Ammon's horn (tissue), 1 donor: ENCODE results near the gene LHFPL6.
"Not testable (repeated sequence)": the region's sequence is repeated elsewhere in the genome, so short reads cannot be mapped to it uniquely, and the experiment has no call there.

Source experiments
- DNase-seq: peaks from one replicate; pipeline ENCODE4 v3.0.0-alpha.2; 2016; ENCODE audit warnings: low spot score

LHFPL6 gene

DNA sequence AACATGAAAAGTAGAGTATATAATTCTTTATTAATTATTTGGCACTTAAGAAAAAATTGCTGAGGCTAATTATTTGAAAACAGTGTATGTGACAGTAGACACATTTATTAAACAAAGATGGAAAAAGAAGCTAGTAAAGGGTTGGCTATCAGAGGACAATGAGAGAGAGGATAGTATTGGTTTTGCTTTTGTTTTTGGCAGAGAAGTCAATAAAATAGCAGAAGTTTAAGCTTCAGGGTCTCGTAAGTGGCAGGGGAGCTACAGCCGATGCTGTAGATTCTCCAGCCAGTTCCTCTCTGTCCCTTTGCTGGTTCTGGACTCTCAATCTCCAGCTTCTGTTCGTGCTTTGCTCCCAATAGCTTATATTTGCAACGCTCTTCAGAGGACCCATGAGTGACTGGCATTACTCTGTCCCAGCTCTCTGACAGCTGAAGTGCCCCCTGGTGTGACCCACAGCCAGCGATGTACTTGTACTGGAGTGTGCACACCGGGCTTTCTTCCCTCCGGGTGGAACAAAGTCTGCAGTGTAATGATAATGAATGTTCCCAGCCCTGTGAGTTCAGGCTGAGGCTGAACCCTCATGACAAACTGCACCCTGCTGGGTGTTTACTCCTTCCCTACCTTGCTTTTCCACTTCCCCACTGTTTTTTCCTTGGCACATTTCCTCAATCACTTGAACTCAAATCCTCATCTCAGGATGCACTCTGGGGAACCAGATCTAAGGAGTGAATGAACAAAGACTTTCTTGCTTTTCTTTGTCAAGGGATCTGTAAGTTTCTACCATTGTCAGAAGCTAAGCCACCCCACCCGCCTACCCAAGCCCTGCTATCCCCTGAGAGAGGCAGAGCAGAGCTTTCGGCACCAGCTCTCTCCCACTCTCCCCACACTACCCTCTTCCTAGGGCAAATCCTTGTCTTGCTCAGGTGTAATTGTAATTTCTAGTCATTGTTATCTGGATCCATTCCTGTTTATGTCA is 254.8 kb downstream of the LHFPL6 start:
- DNase-seq: peak; percentile 42

DNA sequence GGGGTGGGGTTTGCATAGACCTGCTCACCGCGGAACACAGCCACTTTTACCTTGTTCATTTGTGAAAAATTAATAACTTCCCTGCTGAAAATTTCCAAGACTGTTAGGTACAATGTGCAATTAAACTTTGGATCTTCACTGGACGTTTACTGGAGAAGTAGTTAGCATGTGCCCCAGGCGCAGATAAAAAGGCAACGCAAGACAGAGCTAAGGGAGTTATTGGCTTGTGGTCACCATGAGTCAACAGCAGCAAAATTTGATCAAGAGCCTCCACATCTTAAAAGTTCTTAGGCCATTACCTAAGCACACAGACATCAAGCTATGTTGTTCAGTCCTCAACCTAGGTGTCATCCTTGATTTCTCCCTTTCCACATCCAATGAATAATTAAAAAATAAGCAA is 257.0 kb downstream of the LHFPL6 start:
- no peak for DNase-seq

- DNase-seq: no peak
Observed at GRCh38 chr13:39341251-39341650, 261.7 kb downstream of the LHFPL6 start.

GRCh38 chr13:39338114-39338513 is 264.9 kb downstream of the LHFPL6 start:
- not testable (repeated sequence) for DNase-seq

GRCh38 chr13:39336937-39337336 is 266.1 kb downstream of the LHFPL6 start:
- no peak for DNase-seq

- DNase-seq: no peak
Observed at GRCh38 chr13:39336207-39336606, 266.8 kb downstream of the LHFPL6 start.

DNA sequence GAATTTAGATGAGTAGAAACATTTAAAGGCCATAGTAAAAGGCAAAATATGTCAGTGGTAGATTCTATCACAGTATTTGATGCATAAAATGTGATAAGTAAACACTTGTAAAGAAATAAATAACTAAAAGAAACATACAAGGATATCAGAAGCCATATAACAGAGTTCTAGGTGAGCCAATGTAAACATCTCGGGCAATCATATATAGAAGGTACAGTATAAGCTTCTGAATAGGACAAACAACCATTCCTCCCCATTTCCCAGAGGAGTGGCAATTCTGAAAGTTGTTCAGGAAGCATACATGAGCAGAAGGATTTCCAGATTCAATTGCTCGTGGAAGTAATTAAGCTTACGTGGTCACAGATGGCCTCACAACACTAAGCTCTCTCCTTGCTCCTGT is 267.3 kb downstream of the LHFPL6 start:
- no peak for DNase-seq

DNA sequence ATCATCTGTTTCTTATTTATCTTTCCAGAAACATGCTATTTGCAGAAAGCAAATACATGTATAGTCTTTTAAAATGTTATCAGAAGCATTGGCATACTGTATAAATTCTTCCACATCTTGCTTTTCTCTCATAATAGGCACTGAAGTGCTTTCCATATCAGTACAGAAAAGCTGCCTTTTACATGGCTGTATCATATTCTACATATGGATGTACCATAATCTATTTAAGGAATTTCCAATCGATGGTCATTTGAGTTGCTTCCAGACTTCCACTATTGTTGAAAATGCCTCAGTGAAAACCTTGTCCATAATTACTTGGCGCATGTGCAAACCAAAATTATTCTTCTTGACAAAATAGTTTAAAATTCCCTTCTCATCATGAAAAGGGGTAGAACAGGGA is 272.5 kb downstream of the LHFPL6 start:
- no peak for DNase-seq

- DNase-seq: no peak
Observed at GRCh38 chr13:39329182-39329639, 273.8 kb downstream of the LHFPL6 start.

- no peak for DNase-seq
Observed at GRCh38 chr13:39327172-39327479, 275.9 kb downstream of the LHFPL6 start.

- DNase-seq: no peak
Observed at GRCh38 chr13:39326469-39327171, 276.4 kb downstream of the LHFPL6 start.

- no peak for DNase-seq
Observed at GRCh38 chr13:39324806-39325311, 278.1 kb downstream of the LHFPL6 start.

DNA sequence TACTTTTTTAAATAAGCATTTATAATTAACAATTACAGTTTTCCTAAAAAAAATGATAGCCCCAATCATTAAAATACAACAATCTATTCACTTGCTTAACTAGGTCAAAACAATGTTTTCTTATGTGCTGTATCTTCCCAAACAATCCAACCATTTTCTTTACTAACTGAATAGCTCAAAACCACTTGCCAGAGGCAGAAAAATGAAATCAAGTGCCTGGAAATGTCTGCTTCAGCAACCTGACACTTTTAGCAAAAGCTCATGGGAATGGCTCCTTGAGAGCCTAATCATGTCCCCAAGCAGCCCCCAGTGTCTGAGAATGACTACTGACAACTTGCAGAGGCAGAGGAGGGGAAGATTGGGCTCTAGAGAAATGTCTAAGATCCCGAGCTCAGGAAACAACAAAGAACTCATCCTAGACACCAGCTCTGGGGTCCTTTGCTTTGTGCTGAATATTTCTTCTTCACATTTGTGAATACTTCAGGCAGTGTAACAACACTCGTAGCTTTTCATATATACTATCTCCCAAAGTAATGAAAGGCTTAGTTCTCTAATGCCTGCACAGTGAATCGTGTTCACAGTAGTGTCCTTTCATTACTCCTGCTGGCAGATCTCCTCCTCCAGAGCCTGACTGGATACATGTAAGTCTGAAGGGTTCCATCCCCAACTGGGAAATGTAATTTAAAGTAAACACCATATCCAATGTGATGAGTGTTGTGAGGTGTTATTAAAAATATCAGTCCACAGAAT is 280.0 kb downstream of the LHFPL6 start:
- DNase-seq: peak; percentile 41

DNA sequence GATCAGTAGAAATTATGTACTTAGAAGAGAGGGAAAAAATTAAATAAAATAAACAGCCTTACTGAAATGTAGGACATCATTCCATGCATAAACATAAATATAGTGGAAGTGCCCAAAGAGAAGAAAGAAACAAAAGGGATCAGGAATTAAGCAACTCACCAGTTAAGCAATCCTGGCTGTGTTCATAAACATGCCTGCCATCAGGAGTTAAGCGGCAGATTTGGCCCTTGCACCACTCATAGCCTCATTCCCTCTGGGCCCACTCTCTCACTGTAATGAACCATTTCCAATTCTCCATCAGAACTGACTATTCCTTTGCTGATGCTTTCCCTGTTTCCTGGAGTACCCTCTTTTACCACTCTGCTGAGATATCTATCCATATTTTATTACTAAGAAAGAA is 281.4 kb downstream of the LHFPL6 start:
- DNase-seq: no peak

DNA sequence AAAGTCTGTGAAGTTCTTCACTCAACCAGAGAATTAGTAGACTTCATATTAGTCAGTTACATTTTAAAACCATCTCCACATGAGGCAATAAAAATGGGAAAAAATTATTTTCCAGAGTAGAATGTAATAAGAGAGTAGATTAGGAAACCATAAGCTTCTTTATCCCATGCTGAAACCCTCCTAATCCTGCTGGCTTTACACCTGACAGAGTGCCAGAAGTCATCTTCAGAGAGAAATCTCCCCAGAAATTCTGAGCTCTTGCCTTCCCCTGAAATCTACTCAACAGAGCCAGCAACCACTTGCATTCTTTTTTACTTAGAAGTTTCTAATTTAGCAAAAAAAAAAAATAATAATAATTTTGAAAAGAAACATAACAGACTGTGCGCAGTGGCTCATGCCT is 284.8 kb downstream of the LHFPL6 start:
- DNase-seq: no peak

- DNase-seq: peak; percentile 40
Observed at GRCh38 chr13:39317291-39317690, 285.7 kb downstream of the LHFPL6 start.

GRCh38 chr13:39315796-39316195 is 287.2 kb downstream of the LHFPL6 start:
- no peak for DNase-seq

DNA sequence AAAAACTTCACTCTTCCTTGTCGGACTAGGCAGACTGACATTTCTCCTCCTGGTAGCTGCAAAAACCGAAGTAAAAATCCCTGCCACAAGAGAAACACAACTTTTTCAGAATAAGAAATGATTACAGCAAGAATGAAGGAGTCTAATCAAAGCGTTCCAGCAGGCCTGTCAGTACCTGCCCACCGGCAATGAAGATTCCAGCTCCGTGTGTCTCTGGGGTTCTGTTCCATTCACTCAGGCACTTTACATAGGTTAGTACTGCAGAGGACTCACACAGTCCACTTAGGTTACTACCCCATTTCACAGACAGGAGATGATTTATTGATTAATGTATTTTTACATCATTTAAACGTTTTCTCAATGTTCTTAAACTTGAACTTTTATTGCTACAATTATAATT is 289.3 kb downstream of the LHFPL6 start:
- no peak for DNase-seq

DNA sequence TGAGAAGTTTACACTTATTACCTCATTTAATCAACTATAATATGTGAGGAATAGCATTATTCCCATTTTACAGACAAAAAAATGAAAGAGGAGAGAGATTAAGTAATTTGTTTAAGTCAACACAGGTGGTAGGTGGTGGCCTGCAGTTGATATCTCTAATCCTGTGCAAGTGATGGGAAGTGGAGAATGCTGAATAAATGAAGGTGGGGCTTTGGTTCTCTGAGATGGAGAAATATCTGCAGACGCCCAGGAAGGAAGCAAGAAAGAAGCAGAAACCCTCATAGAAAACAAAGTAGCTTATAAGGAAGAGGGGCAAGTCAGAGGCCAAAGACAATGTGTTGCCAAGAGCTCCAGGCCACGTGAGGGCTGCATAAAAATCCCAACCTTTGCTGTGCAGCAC is 290.4 kb downstream of the LHFPL6 start:
- DNase-seq: no peak

- DNase-seq: no peak
Observed at GRCh38 chr13:39311619-39312018, 291.4 kb downstream of the LHFPL6 start.

DNA sequence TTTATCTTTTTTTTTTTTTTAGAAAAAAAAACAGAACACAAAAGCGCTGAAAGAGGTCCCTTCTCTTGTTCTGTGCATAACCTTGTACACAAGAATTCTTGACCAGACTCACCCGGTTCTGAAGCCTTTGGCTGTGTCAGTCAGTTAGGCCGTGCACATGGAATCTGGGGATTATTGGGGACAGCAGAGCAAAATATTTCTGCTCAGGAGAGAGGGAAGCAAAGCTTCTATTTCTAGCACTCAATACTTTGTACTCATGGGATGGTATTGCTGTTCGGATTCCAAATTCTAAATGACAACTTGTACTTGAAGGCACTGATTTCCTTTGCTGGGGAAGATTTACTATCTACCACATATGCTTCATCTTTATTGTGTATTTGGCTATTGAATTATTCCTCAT is 292.0 kb downstream of the LHFPL6 start:
- DNase-seq: no peak
